ENCODE results near the gene MMP14.
A peak's percentile ranks its signal among the peaks of the same experiment; 100 is the strongest.

Gene MMP14

GRCh38 chr14:22886500-22887259 is 50.3 kb downstream of the MMP14 start:
- TF ChIP-seq POLR2A (IDR thresholded peaks at IDR 0.05; ENCODE audit: low read length) (peak; percentile 64), GATA1 (IDR thresholded peaks at IDR 0.05; ENCODE audit: low read depth, low read length) (no peak)
- DNase-seq = peak; percentile 84 to 85

DNA sequence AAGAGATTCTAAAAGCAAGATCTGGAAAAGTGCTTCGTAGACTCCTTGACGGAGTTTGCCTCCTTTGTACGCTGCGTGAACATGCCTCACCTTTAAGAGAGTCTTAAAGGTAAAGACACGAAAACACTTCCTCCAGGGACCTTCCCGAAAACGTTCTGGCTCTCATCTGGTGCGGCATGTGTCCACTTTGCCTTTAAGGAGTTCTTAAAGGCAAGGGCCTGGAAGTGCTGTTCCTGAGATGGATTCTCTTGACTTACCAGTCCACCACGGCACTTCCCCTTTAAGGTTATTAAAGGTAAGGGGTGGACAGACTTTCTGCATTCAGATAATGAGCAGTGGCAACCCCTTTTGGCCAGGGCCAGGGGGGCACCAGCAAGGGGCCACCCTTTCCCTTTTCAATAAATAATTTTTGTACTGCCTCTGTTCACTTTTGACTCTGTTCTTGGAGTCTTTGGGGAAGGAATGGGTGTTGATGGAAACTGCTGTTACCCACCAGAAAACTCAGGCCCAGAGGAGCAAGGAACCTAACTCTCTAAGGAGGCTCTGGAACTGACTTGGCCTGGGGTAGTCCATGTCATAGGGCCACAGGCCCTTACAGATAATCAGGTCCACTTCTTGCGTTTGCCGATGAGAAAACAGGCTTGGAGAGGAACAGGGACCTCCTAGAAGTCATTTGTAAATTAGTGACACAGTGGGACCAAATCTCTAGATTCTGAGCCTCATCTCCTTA is 51.0 kb downstream of the MMP14 start:
- peak; percentile 67 to 70 for DNase-seq
- no peak for TF ChIP-seq POLR2A (IDR thresholded peaks at IDR 0.05; ENCODE audit: low read length)
- TF ChIP-seq GATA1 (IDR thresholded peaks at IDR 0.05; ENCODE audit: low read depth, low read length) = no peak

DNA sequence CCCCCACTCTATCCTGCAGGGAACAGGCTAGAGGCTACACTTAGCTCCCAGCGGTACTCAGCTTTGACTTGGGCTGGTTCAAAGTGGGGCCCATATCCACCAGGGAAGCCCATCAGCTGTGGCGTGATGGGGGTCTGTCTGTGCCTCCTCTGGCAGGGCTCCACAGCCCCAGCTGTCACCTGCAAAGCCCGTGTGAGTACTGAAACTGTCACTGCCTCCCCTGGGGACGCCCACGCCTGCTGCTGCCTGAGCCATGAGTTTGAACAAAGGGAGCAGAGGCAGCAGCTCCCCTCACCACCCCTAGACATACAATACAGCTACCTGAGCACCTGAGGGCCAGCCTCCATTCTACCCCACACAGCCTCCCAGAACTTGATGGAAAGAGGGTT is 51.6 kb downstream of the MMP14 start:
- TF ChIP-seq POLR2A (IDR thresholded peaks at IDR 0.05; ENCODE audit: low read length) = no peak
- no peak for TF ChIP-seq GATA1 (IDR thresholded peaks at IDR 0.05; ENCODE audit: low read depth, low read length)
- DNase-seq = no peak

DNA sequence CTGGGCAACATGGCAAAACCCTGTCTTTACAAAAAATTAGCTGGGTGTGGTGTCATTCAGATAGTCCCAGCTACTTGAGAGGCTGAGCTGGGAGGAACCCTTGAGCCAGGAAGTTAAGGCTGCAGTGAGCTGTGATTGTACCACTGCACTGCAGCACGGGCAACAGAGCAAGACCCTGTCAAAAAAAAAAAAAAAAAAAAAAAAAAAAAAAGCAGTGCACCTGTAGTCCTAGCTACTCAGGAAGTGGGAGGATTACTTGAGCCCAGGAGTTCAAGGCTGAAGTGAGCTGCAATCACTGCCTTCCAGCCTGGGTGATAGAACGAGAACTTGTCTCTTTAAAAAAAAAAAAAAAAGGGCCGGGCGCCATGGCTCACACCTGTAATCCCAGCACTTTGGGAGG is 52.3 kb downstream of the MMP14 start:
- TF ChIP-seq POLR2A (IDR thresholded peaks at IDR 0.05; ENCODE audit: low read length) (no peak), GATA1 (IDR thresholded peaks at IDR 0.05; ENCODE audit: low read depth, low read length) (no peak)
- DNase-seq = no peak

GRCh38 chr14:22890416-22890815 is 54.0 kb downstream of the MMP14 start:
- DNase-seq = no peak
- TF ChIP-seq GATA1 (IDR thresholded peaks at IDR 0.05; ENCODE audit: low read depth, low read length) (no peak), POLR2A (IDR thresholded peaks at IDR 0.05; ENCODE audit: low read length) (no peak)

DNA sequence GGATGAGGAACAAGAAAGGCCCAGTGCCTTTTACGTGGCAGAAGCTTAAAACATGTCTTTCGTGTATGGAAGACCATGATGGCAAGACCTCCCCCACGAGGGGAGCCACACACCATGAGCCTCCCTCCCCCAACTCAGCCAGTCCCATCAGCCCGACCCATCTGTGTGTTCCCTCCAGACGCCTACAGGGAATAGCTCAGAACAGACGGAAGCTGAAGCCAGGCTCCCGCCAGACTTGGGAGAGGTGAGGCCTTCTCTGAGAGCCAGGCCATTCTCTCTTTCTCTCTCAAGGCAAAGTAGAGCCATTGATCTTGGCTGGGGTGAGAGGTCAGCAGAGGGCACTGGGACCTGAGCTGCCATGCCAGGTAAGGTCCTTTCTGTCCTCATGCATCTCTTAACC is 56.1 kb downstream of the MMP14 start:
- DNase-seq = no peak
- TF ChIP-seq POLR2A (IDR thresholded peaks at IDR 0.05; ENCODE audit: low read length) (no peak), GATA1 (IDR thresholded peaks at IDR 0.05; ENCODE audit: low read depth, low read length) (no peak)

DNA sequence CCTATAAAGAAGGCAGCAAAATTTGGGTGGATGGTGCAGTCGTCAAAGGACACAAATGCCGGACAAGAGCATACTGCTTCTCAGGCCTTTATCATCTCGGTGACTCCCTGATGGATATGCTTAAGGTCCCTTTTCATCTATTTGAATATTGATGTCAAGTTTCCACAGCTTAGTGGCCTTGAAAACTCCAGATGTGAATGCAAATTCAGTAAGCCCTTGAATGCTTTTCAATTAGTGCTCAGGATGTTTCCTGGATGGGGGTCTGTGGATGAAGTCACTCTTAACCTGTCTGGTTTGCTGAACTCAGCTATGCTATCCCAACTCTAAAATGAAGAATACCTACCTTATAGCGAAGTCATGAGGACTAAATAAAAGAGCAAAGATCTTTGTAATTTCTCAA is 57.3 kb downstream of the MMP14 start:
- TF ChIP-seq POLR2A (IDR thresholded peaks at IDR 0.05; ENCODE audit: low read length) (no peak), GATA1 (IDR thresholded peaks at IDR 0.05; ENCODE audit: low read depth, low read length) (no peak)
- no peak for DNase-seq

GRCh38 chr14:22895402-22895801 is 59.0 kb downstream of the MMP14 start:
- TF ChIP-seq GATA1 (IDR thresholded peaks at IDR 0.05; ENCODE audit: low read depth, low read length) (no peak), POLR2A (IDR thresholded peaks at IDR 0.05; ENCODE audit: low read length) (no peak)
- no peak for DNase-seq

GRCh38 chr14:22896356-22896755 is 60.0 kb downstream of the MMP14 start:
- no peak for TF ChIP-seq GATA1 (IDR thresholded peaks at IDR 0.05; ENCODE audit: low read depth, low read length)
- no peak for TF ChIP-seq POLR2A (IDR thresholded peaks at IDR 0.05; ENCODE audit: low read length)
- no peak for DNase-seq

DNA sequence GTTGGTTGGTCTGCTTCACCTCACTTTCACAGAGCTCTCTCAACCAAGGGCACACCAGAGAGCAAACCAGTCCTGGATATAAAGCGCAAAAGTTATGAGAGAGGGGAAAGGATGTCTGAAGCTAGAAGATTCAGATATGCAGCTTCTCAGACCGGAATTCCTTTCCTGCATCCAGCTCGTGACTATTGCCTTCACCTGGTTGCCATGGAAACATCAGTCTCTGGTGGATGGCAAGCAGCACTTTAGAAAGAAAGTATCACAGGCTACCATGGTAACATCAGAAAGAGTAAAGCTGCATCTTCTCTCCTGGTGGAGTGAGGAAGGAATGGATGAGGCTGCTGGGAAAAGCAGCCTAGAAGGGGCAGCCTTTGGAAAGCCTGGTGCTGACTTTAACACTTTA is 60.4 kb downstream of the MMP14 start:
- DNase-seq = no peak
- TF ChIP-seq POLR2A (IDR thresholded peaks at IDR 0.05; ENCODE audit: low read length) (no peak), GATA1 (IDR thresholded peaks at IDR 0.05; ENCODE audit: low read depth, low read length) (no peak)

GRCh38 chr14:22897357-22897756 is 61.0 kb downstream of the MMP14 start:
- TF ChIP-seq GATA1 (IDR thresholded peaks at IDR 0.05; ENCODE audit: low read depth, low read length) = peak; percentile 77
- peak; percentile 50 for TF ChIP-seq POLR2A (IDR thresholded peaks at IDR 0.05; ENCODE audit: low read length)
- peak; percentile 91 to 99 for DNase-seq

Measured in erythroblast (primary cell).